Spinal cord (tissue), 10 donors: Measurements from ENCODE around the gene ANKRD49. TPM values are rescaled to one million over a fixed set of nuclear protein-coding genes. Genes with fewer than 3 reads are reported as not detected.
"Not testable (repeated sequence)": the region's sequence is repeated elsewhere in the genome, so short reads cannot be mapped to it uniquely, and the experiment has no call there.

Experiments used
- DNase-seq, 6 donors: peaks; one replicate each; pipeline versions ENCODE4 v3.0.0 to v3.0.0-alpha.2; 2013 to 2015; ENCODE audit warnings: low spot score in 6 of 6, low read depth in 4 of 6
- H3K27ac ChIP-seq: one replicate; pipeline ENCODE4 v1.5.1; 2013; ENCODE audit warnings: low read depth, low read length, control low read depth
- H3K27me3 ChIP-seq: one replicate; pipeline ENCODE4 v1.6.1; 2013; ENCODE audit warnings: low read length; ENCODE audit not compliant: control insufficient read depth, insufficient read depth
- H3K36me3 ChIP-seq: one replicate; pipeline ENCODE4 v1.6.1; 2013; ENCODE audit warnings: low read length; ENCODE audit not compliant: control insufficient read depth, insufficient read depth
- H3K4me1 ChIP-seq: one replicate; pipeline ENCODE4 v1.6.1; 2013; ENCODE audit warnings: low read length; ENCODE audit not compliant: control insufficient read depth, insufficient read depth
- H3K4me3 ChIP-seq: one replicate; pipeline ENCODE4 v1.5.1; 2013; ENCODE audit warnings: low read depth, low read length, control low read depth
- H3K9me3 ChIP-seq: one replicate; pipeline ENCODE4 v1.6.1; 2013; ENCODE audit warnings: low read length; ENCODE audit not compliant: control insufficient read depth, insufficient read depth
- WGBS: methylation state at CpG from one replicate; pipeline ENCODE4 v1.1.5; 2013; ENCODE audit warnings: missing lambda C conversion rate; ENCODE audit not compliant: insufficient coverage; 5-methylcytosine and 5-hydroxymethylcytosine counted together
- polyA plus RNA-seq, 2 donors: library from polyadenylated mRNA; unstranded; fragments of 120-200 nt; gene quantifications; one replicate each; pipeline ENCODE4 v1.2.1, GENCODE V29; 2013; ENCODE audit not compliant: insufficient read length in 2 of 2
- total RNA-seq, 2 donors: library from RNA; depleted of rRNA in 1 of 2; stranded (reverse); fragments of 120-200 nt in 1 of 2; fragments of >200 nt in 1 of 2; gene quantifications; one replicate each; pipeline versions ENCODE4 v1.2.3 to v1.2.4, GENCODE V29; 2013 to 2014
- donor health status: healthy.

Gene ANKRD49
- total and polyA plus RNA-seq, 4 donors, result 11.2 to 21.5 (median 16.1) TPM

- no peak for DNase-seq
- H3K9me3 ChIP-seq, result no peaks in the 10 kb centered on the region
- WGBS, result no CpG with 5 or more reads among the region's 2 CpGs
- H3K36me3 ChIP-seq, result no peaks in the 10 kb centered on the region
- no peak overlapping the region for H3K4me3 ChIP-seq
- no peaks in the 10 kb centered on the region for H3K27me3 ChIP-seq
- no peaks in the 10 kb centered on the region for H3K4me1 ChIP-seq
- no peak overlapping the region for H3K27ac ChIP-seq
These were observed 7.7 kb downstream of the ANKRD49 start for GRCh38 chr11:94501522-94501921.

GRCh38 chr11:94504689-94505293 is 11.0 kb downstream of the ANKRD49 start:
- H3K4me1 ChIP-seq, result no peaks in the 10 kb centered on the region
- DNase-seq, result peak in 3 of 6 donors; percentile 57 to 88 (median 81)
- no peaks in the 10 kb centered on the region for H3K27me3 ChIP-seq
- H3K4me3 ChIP-seq, result no peak overlapping the region
- H3K36me3 ChIP-seq, result no peaks in the 10 kb centered on the region
- no peaks in the 10 kb centered on the region for H3K9me3 ChIP-seq
- WGBS, result no CpG with 5 or more reads among the region's 3 CpGs
- H3K27ac ChIP-seq, result no peak overlapping the region

GRCh38 chr11:94506513-94506912 is 12.7 kb downstream of the ANKRD49 start:
- 100% methylated on average over 1 of the region's 5 CpGs for WGBS
- H3K9me3 ChIP-seq, H3K27ac ChIP-seq, H3K36me3 ChIP-seq, DNase-seq, H3K4me3 ChIP-seq, H3K27me3 ChIP-seq, H3K4me1 ChIP-seq: not testable (repeated sequence)

- Histone ChIP-seq H3K9me3 (no peaks in the 10 kb centered on the region), H3K36me3 (no peaks in the 10 kb centered on the region), H3K27ac (no peak overlapping the region), H3K27me3 (no peaks in the 10 kb centered on the region), H3K4me3 (no peak overlapping the region), H3K4me1 (peaks cover 6% of the 10 kb centered on the region)
- no CpG with 5 or more reads among the region's 4 CpGs for WGBS
- DNase-seq, result no peak
These were observed 13.7 kb downstream of the ANKRD49 start for GRCh38 chr11:94507485-94507884.

GRCh38 chr11:94511932-94512781 is 18.4 kb downstream of the ANKRD49 start, which contains the start of gene C11orf97:
C11orf97 (plus strand) TSS chr11:94512461; CDS start chr11:94512529, 68 bp downstream.
- Histone ChIP-seq H3K9me3 (no peaks in the 10 kb centered on the region), H3K4me1 (peaks cover 9% of the 10 kb centered on the region), H3K27me3 (no peaks in the 10 kb centered on the region), H3K4me3 (peak within 1 kb of the TSS; percentile 42), H3K36me3 (no peaks in the 10 kb centered on the region), H3K27ac (no peak within 1 kb of the TSS)
- DNase-seq, result peak in 3 of 6 donors; percentile 48 to 89 (median 84)
- 12% methylated on average over 47 of the region's 53 CpGs for WGBS

- Histone ChIP-seq H3K9me3 (no peaks in the 10 kb centered on the region), H3K36me3 (no peaks in the 10 kb centered on the region), H3K4me1 (peaks cover 9% of the 10 kb centered on the region), H3K4me3 (no peak overlapping the region), H3K27me3 (no peaks in the 10 kb centered on the region), H3K27ac (no peak overlapping the region)
- WGBS, result no CpG with 5 or more reads among the region's 2 CpGs
- DNase-seq, result peak in 1 of 6 donors; percentile 36
These were observed 19.3 kb downstream of the ANKRD49 start for GRCh38 chr11:94513091-94513490.

- Histone ChIP-seq H3K4me3 (no peak overlapping the region), H3K27ac (no peak overlapping the region), H3K9me3 (no peaks in the 10 kb centered on the region), H3K27me3 (no peaks in the 10 kb centered on the region), H3K4me1 (peaks cover 9% of the 10 kb centered on the region), H3K36me3 (no peaks in the 10 kb centered on the region)
- 67% methylated on average over 1 of the region's 2 CpGs for WGBS
- DNase-seq, result no peak
These were observed 21.6 kb downstream of the ANKRD49 start for GRCh38 chr11:94515398-94515797.

GRCh38 chr11:94516725-94517124 is 22.9 kb downstream of the ANKRD49 start:
- DNase-seq, result no peak
- Histone ChIP-seq H3K4me1 (peaks cover 8% of the 10 kb centered on the region), H3K27ac (no peak overlapping the region), H3K9me3 (no peaks in the 10 kb centered on the region), H3K36me3 (no peaks in the 10 kb centered on the region), H3K4me3 (no peak overlapping the region), H3K27me3 (no peaks in the 10 kb centered on the region)
- WGBS, result 31% methylated on average over 1 of the region's 1 CpG

- H3K4me3 ChIP-seq, result no peak overlapping the region
- H3K4me1 ChIP-seq, result no peaks in the 10 kb centered on the region
- H3K9me3 ChIP-seq, result no peaks in the 10 kb centered on the region
- no peak for DNase-seq
- H3K36me3 ChIP-seq, result no peaks in the 10 kb centered on the region
- no peaks in the 10 kb centered on the region for H3K27me3 ChIP-seq
- H3K27ac ChIP-seq, result no peak overlapping the region
- no CpG with 5 or more reads among the region's 4 CpGs for WGBS
These were observed 24.5 kb downstream of the ANKRD49 start for GRCh38 chr11:94518300-94518699.
